ENCODE results near the gene CABP4.
"Not testable (repeated sequence)": the region's sequence is repeated elsewhere in the genome, so short reads cannot be mapped to it uniquely, and the experiment has no call there.

CABP4 gene

DNA sequence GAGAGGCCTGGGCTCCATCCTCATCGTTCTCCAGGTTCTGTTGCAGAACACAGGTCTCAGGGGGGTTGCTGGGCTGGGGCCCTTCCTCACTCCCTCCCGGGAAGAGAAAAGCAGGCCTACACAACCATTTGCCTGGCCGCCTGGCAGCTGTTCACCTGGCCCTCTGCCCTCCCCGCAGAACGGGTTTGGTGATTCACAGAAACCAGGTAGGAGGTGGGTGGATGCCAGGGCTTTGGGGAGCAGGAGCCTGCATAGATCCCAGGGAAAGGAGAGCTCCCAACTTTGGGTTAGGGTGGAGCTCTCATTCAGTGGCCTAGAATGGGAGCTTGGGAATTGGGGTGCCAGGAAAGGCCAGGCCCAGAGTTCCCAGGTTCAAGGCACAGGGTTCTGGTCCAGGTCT lies 12.9 kb downstream of the CABP4 start:
- DNase-seq (ENCODE audit: low read depth in 2 of 2): no peak
- peak overlapping the region; percentile 71 to 82 for H3K4me3 ChIP-seq (replicated peaks in 1 of 2; ENCODE audit: low read depth in 2 of 2, low read length in 2 of 2)
- no peak for TF ChIP-seq CTCF (IDR thresholded peaks at IDR 0.05; ENCODE audit: low read depth, low read length)

- no peak for DNase-seq (ENCODE audit: low read depth in 2 of 2)
- TF ChIP-seq CTCF (IDR thresholded peaks at IDR 0.05; ENCODE audit: low read depth, low read length): no peak
- peak overlapping the region; percentile 71 to 82 for H3K4me3 ChIP-seq (replicated peaks in 1 of 2; ENCODE audit: low read depth in 2 of 2, low read length in 2 of 2)
Observed at GRCh38 chr11:67468456-67468758, 13.3 kb downstream of the CABP4 start.

GRCh38 chr11:67468759-67469507 lies 13.8 kb downstream of the CABP4 start, which contains the start of gene TMEM134:
TSS of gene TMEM134 (minus strand) at chr11:67469251. CDS start at chr11:67469192, 59 bp downstream.
- DNase-seq (ENCODE audit: low read depth in 2 of 2): peak; percentile 91 to 95
- peak; percentile 21 for TF ChIP-seq CTCF (IDR thresholded peaks at IDR 0.05; ENCODE audit: low read depth, low read length)
- peak within 1 kb of the TSS; percentile 71 to 82 for H3K4me3 ChIP-seq (replicated peaks in 1 of 2; ENCODE audit: low read depth in 2 of 2, low read length in 2 of 2)

GRCh38 chr11:67469508-67469811 lies 14.3 kb downstream of the CABP4 start:
- TF ChIP-seq CTCF (IDR thresholded peaks at IDR 0.05; ENCODE audit: low read depth, low read length): no peak
- peak overlapping the region; percentile 54 to 61 for H3K4me3 ChIP-seq (replicated peaks in 1 of 2; ENCODE audit: low read depth in 2 of 2, low read length in 2 of 2)
- no peak for DNase-seq (ENCODE audit: low read depth in 2 of 2)

DNA sequence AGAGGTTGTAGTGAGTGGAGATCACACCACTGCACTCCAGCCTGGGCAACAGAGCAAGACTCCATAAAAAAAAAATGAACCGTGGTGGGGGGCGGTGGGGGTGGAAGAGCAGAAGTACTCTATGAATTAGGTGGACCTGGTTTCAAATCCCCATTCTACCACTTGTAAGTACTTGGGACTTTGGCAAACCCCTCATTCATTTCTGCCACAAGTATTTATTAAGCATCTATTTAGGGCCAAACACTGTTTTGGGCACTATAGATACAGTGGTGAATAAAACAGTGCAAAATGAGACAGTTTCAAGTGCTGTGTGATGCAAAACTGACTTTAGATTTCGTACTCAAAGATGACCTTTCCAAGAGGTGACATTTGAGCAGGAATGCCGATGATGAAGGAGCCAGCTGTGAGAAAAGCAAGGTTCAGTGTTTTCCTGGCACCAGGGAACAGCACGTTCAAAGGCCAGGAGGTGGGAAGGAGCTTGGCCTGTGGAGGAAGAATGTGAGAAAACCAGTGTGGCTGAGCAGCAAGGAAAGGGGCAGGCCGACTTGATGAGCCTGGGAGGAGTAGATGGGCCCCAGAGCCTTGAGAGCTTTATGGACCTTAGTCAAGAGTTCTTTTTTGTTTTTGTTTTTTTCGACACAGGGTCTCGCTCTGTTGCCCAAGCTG lies 15.3 kb downstream of the CABP4 start:
- TF ChIP-seq CTCF (IDR thresholded peaks at IDR 0.05; ENCODE audit: low read depth, low read length): no peak
- no peak overlapping the region for H3K4me3 ChIP-seq (replicated peaks in 1 of 2; ENCODE audit: low read depth in 2 of 2, low read length in 2 of 2)
- DNase-seq (ENCODE audit: low read depth in 2 of 2): no peak

GRCh38 chr11:67472882-67473281 lies 17.7 kb downstream of the CABP4 start:
- no peak overlapping the region for H3K4me3 ChIP-seq (replicated peaks in 1 of 2; ENCODE audit: low read depth in 2 of 2, low read length in 2 of 2)
- no peak for DNase-seq (ENCODE audit: low read depth in 2 of 2)
- TF ChIP-seq CTCF (IDR thresholded peaks at IDR 0.05; ENCODE audit: low read depth, low read length): no peak

GRCh38 chr11:67476692-67477091 lies 21.5 kb downstream of the CABP4 start:
- H3K4me3 ChIP-seq (replicated peaks in 1 of 2; ENCODE audit: low read depth in 2 of 2, low read length in 2 of 2); DNase-seq (ENCODE audit: low read depth in 2 of 2): not testable (repeated sequence)

- not testable (repeated sequence) for H3K4me3 ChIP-seq (replicated peaks in 1 of 2; ENCODE audit: low read depth in 2 of 2, low read length in 2 of 2); DNase-seq (ENCODE audit: low read depth in 2 of 2)
Observed at GRCh38 chr11:67477344-67478050, 22.3 kb downstream of the CABP4 start.

Data from cardiac fibroblast (primary cell).